ENCODE results near the gene THOP1. TPM values are rescaled to one million over a fixed set of nuclear protein-coding genes. Genes with fewer than 3 reads are reported as not detected.

Gene THOP1
- polyA plus RNA-seq, 1 donor from 2014 or later, result 54.4 TPM

GRCh38 chr19:2799273-2800020 lies 14.1 kb downstream of the THOP1 start:
- peaks cover 0 to 2% (median 2%) of the 10 kb centered on the region in 3 donors for H3K4me1 Mint-ChIP-seq
- no peaks in the 10 kb centered on the region for H3K9me3 Mint-ChIP-seq
- H3K4me3 Mint-ChIP-seq, result no peak overlapping the region
- peaks cover 8% of the 10 kb centered on the region for H3K36me3 Mint-ChIP-seq
- no peaks in the 10 kb centered on the region for H3K27me3 Mint-ChIP-seq
- H3K27ac Mint-ChIP-seq, result no peak overlapping the region

- no peak overlapping the region for H3K27ac Mint-ChIP-seq
- H3K27me3 Mint-ChIP-seq, result no peaks in the 10 kb centered on the region
- peaks cover 8% of the 10 kb centered on the region for H3K36me3 Mint-ChIP-seq
These were observed 15.2 kb downstream of the THOP1 start for GRCh38 chr19:2800506-2800905.

GRCh38 chr19:2802826-2803225 lies 17.5 kb downstream of the THOP1 start:
- no peak overlapping the region for H3K27ac Mint-ChIP-seq
- H3K4me3 Mint-ChIP-seq, result no peak overlapping the region
- H3K36me3 Mint-ChIP-seq, result peaks cover 5% of the 10 kb centered on the region
- no peaks in the 10 kb centered on the region for H3K9me3 Mint-ChIP-seq
- no peaks in the 10 kb centered on the region for H3K27me3 Mint-ChIP-seq
- peaks cover 0 to 2% (median 2%) of the 10 kb centered on the region in 3 donors for H3K4me1 Mint-ChIP-seq

More at GRCh38 chr19:2800506-2800905, 15.2 kb downstream of the THOP1 start:
- Mint-ChIP-seq H3K4me3 (no peak overlapping the region), H3K4me1 (peaks cover 0 to 2% (median 2%) of the 10 kb centered on the region in 3 donors), H3K9me3 (no peaks in the 10 kb centered on the region)

- Mint-ChIP-seq H3K27ac (no peak overlapping the region), H3K4me1 (peaks cover 0 to 2% (median 2%) of the 10 kb centered on the region in 3 donors), H3K9me3 (no peaks in the 10 kb centered on the region), H3K4me3 (peak overlapping the region in 1 of 4 donors; percentile 57), H3K36me3 (peaks cover 5% of the 10 kb centered on the region), H3K27me3 (no peaks in the 10 kb centered on the region)
These were observed 18.3 kb downstream of the THOP1 start for GRCh38 chr19:2803486-2804155.

GRCh38 chr19:2804156-2805004 lies 19.1 kb downstream of the THOP1 start:
- no peak overlapping the region for H3K27ac Mint-ChIP-seq
- H3K4me1 Mint-ChIP-seq, result peaks cover 0 to 2% (median 2%) of the 10 kb centered on the region in 3 donors
- no peaks in the 10 kb centered on the region for H3K9me3 Mint-ChIP-seq
- H3K27me3 Mint-ChIP-seq, result no peaks in the 10 kb centered on the region
- peak overlapping the region in 1 of 4 donors; percentile 57 for H3K4me3 Mint-ChIP-seq
- peaks cover 5% of the 10 kb centered on the region for H3K36me3 Mint-ChIP-seq

GRCh38 chr19:2805261-2805900 lies 20.1 kb downstream of the THOP1 start:
- Mint-ChIP-seq H3K27ac (no peak overlapping the region), H3K4me3 (peak overlapping the region in 1 of 4 donors; percentile 63), H3K27me3 (no peaks in the 10 kb centered on the region), H3K36me3 (peaks cover 5% of the 10 kb centered on the region), H3K4me1 (peaks cover 0 to 2% (median 2%) of the 10 kb centered on the region in 3 donors), H3K9me3 (no peaks in the 10 kb centered on the region)

- Mint-ChIP-seq H3K27ac (no peak overlapping the region), H3K27me3 (no peaks in the 10 kb centered on the region), H3K4me3 (no peak overlapping the region), H3K36me3 (peaks cover 5% of the 10 kb centered on the region), H3K4me1 (peaks cover 0 to 2% (median 0%) of the 10 kb centered on the region in 3 donors), H3K9me3 (no peaks in the 10 kb centered on the region)
These were observed 20.8 kb downstream of the THOP1 start for GRCh38 chr19:2805991-2806649.

- Mint-ChIP-seq H3K27ac (no peak overlapping the region), H3K4me1 (peaks cover 0 to 2% (median 0%) of the 10 kb centered on the region in 3 donors), H3K4me3 (no peak overlapping the region), H3K36me3 (peaks cover 5% of the 10 kb centered on the region), H3K9me3 (no peaks in the 10 kb centered on the region), H3K27me3 (no peaks in the 10 kb centered on the region)
These were observed 21.6 kb downstream of the THOP1 start for GRCh38 chr19:2806736-2807378.

- Mint-ChIP-seq H3K27me3 (no peaks in the 10 kb centered on the region), H3K4me3 (no peak overlapping the region), H3K27ac (no peak overlapping the region), H3K36me3 (peaks cover 3% of the 10 kb centered on the region), H3K9me3 (no peaks in the 10 kb centered on the region), H3K4me1 (peaks cover 0 to 2% (median 0%) of the 10 kb centered on the region in 3 donors)
These were observed 22.3 kb downstream of the THOP1 start for GRCh38 chr19:2807379-2808128.

GRCh38 chr19:2808129-2808941 lies 23.0 kb downstream of the THOP1 start:
- H3K36me3 Mint-ChIP-seq, result no peaks in the 10 kb centered on the region
- no peak overlapping the region for H3K27ac Mint-ChIP-seq
- no peaks in the 10 kb centered on the region for H3K9me3 Mint-ChIP-seq
- no peak overlapping the region for H3K4me3 Mint-ChIP-seq
- no peaks in the 10 kb centered on the region for H3K4me1 Mint-ChIP-seq
- H3K27me3 Mint-ChIP-seq, result no peaks in the 10 kb centered on the region

GRCh38 chr19:2809387-2810140 lies 24.3 kb downstream of the THOP1 start:
- H3K36me3 Mint-ChIP-seq, result no peaks in the 10 kb centered on the region

More at GRCh38 chr19:2809387-2810140, 24.3 kb downstream of the THOP1 start:
- H3K4me3 Mint-ChIP-seq, result no peak overlapping the region
- no peaks in the 10 kb centered on the region for H3K27me3 Mint-ChIP-seq
- H3K9me3 Mint-ChIP-seq, result no peaks in the 10 kb centered on the region
- no peaks in the 10 kb centered on the region for H3K4me1 Mint-ChIP-seq
- no peak overlapping the region for H3K27ac Mint-ChIP-seq

Data from IgD-negative memory B cell (primary cell).